HCT116 (cell line): ENCODE results near the gene UPP2.

Experiments used
- ATF3 ChIP-seq: IDR thresholded peaks from 2 replicates; pipeline ENCODE4 v1.6.1; 2012
- EGR1 ChIP-seq: IDR thresholded peaks from 2 replicates; pipeline ENCODE4 v1.6.1; 2012; ENCODE audit warnings: low read depth
- EZH2 ChIP-seq: fragments of 200-600 bp; sonication (generic); IDR thresholded peaks from 2 replicates; pipeline ENCODE4 v1.6.1; 2017; ENCODE audit warnings: antibody characterized with exemption, mixed run types
- EZH2phosphoT487 ChIP-seq: fragments of 200-600 bp; IDR thresholded peaks from 2 replicates; pipeline ENCODE4 v1.6.1; 2018; ENCODE audit warnings: antibody characterized with exemption, borderline replicate concordance
- FOSL1 ChIP-seq: IDR thresholded peaks from 2 replicates; pipeline ENCODE4 v1.6.1; 2012; ENCODE audit warnings: low read depth
- POLR2AphosphoS5 ChIP-seq: IDR thresholded peaks from 2 replicates; pipeline ENCODE4 v1.6.1; 2011; ENCODE audit warnings: mild to moderate bottlenecking, low read depth, low read length, moderate library complexity
- RAD21 ChIP-seq: IDR thresholded peaks from 2 replicates; pipeline ENCODE4 v1.6.1; 2012; ENCODE audit warnings: low read depth, mild to moderate bottlenecking
- REST ChIP-seq: IDR thresholded peaks from 2 replicates; pipeline ENCODE4 v1.6.1; 2012; ENCODE audit warnings: low read depth
- TF ChIP-seq, protein P1 (sequence below), 3 experiments: fragments of 200-600 bp in 1 of 3; sonication (generic) in 1 of 3; IDR thresholded peaks in 2 of 3; conservative IDR thresholded peaks in 1 of 3; 2 replicates each; pipeline ENCODE4 v1.5.1; 2012 to 2017; ENCODE audit warnings: low read depth in 2 of 3, low read length in 2 of 3, antibody characterized with exemption in 1 of 3, borderline replicate concordance in 1 of 3, control low read depth in 1 of 3, mild to moderate bottlenecking in 1 of 3, mixed read lengths in 1 of 3, mixed run types in 1 of 3, moderate library complexity in 1 of 3; ENCODE audit not compliant: insufficient read depth in 1 of 3

DNA sequence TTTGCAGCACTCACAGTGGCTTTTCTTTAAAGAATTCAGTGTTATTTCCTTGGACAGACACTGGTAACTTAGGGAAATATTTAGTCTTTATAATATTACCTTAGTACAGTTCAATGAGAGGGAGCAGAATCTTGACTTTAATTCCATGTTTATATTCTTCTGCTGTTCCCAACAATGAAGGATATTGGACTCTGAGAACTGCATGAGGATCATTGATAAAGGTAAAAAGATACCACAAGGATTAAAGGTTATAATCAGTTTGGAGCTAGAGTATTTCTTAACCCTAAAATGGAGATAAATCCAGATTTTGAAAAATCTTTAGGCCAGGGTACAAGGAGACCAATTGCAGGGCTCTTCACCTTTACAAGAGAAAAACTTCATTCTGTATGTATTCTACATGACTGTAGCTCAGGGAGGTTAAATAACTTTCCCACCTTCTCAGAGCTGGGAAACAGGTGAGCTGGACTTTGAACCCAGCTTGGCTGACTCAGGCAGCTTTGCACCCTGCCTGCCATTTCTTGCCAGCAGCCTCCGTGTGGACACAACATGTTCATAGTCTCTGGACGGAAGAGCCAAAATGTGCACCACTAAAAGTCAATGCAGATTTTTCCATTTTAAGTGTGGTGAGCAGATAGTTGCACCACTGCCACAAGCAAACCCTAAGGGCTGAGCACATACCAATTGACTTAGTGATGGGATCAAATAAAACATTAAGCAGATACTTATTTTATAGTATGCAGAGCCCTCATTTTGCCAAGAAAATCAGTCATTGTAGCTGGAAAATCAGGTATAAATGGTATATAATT lies 26.7 kb downstream of the UPP2 start:
- TF ChIP-seq ATF3 (no peak), POLR2AphosphoS5 (no peak), RAD21 (no peak), EZH2 (no peak), REST (no peak), EGR1 (no peak), FOSL1 (no peak), EZH2phosphoT487 (no peak)
- TF ChIP-seq, protein P1, sequence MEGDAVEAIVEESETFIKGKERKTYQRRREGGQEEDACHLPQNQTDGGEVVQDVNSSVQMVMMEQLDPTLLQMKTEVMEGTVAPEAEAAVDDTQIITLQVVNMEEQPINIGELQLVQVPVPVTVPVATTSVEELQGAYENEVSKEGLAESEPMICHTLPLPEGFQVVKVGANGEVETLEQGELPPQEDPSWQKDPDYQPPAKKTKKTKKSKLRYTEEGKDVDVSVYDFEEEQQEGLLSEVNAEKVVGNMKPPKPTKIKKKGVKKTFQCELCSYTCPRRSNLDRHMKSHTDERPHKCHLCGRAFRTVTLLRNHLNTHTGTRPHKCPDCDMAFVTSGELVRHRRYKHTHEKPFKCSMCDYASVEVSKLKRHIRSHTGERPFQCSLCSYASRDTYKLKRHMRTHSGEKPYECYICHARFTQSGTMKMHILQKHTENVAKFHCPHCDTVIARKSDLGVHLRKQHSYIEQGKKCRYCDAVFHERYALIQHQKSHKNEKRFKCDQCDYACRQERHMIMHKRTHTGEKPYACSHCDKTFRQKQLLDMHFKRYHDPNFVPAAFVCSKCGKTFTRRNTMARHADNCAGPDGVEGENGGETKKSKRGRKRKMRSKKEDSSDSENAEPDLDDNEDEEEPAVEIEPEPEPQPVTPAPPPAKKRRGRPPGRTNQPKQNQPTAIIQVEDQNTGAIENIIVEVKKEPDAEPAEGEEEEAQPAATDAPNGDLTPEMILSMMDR (IDR thresholded peaks at IDR 0.05 in 2 of 3, conservative IDR thresholded peaks at IDR 0.05 in 1 of 3; ENCODE audit: borderline replicate concordance in 1 of 3, insufficient read depth in 1 of 3, low read depth in 2 of 3, low read length in 2 of 3): no peak
